Astrocyte (in vitro differentiated cells and primary cell): ENCODE data around the gene RRP36. TPM values are rescaled to one million over a fixed set of nuclear protein-coding genes. Genes with fewer than 3 reads are reported as not detected.
A peak's percentile ranks its signal among the peaks of the same experiment; 100 is the strongest.

Experiments used
- DNase-seq: peaks from one replicate; pipeline ENCODE4 v3.0.0-alpha.2; 2010; ENCODE audit warnings: low read depth
- FAIRE-seq: peaks from 2 replicates; lab custom pipeline; 2011; peaks lifted over from hg19 to GRCh38; lab: Jason Lieb, UNC
- H2AFZ ChIP-seq: 2 replicates; pipeline ENCODE4 v1.6.0; 2012; ENCODE audit warnings: low read depth, low read length, inconsistent platforms
- H3K27ac ChIP-seq: 2 replicates; pipeline ENCODE4 v1.5.1; 2011; ENCODE audit warnings: low read depth, low read length, inconsistent platforms
- H3K27me3 ChIP-seq: 2 replicates; pipeline ENCODE4 v1.6.0; 2011; ENCODE audit warnings: low read length, inconsistent platforms; ENCODE audit not compliant: insufficient read depth
- H3K36me3 ChIP-seq: 2 replicates; pipeline ENCODE4 v1.5.1; 2011; ENCODE audit warnings: low read length, inconsistent platforms; ENCODE audit not compliant: insufficient read depth
- H3K4me1 ChIP-seq: 2 replicates; pipeline ENCODE4 v1.5.1; 2011; ENCODE audit warnings: low read length, inconsistent platforms; ENCODE audit not compliant: insufficient read depth
- H3K4me2 ChIP-seq: 2 replicates; pipeline ENCODE4 v1.6.0; 2012; ENCODE audit warnings: low read length, inconsistent platforms
- H3K4me3 ChIP-seq: 2 replicates; pipeline ENCODE4 v1.5.1; 2011; ENCODE audit warnings: low read depth, mild to moderate bottlenecking, low read length, inconsistent platforms; ENCODE audit not compliant: insufficient read depth
- H3K79me2 ChIP-seq: 2 replicates; pipeline ENCODE4 v1.6.0; 2012; ENCODE audit warnings: mild to moderate bottlenecking, low read length, inconsistent platforms; ENCODE audit not compliant: insufficient read depth
- H3K9ac ChIP-seq: 2 replicates; pipeline ENCODE4 v1.6.0; 2012; ENCODE audit warnings: mild to moderate bottlenecking, low read length, inconsistent platforms
- H3K9me3 ChIP-seq: 2 replicates; pipeline ENCODE4 v1.5.1; 2012; ENCODE audit warnings: low read depth, mild to moderate bottlenecking, low read length, inconsistent platforms; ENCODE audit not compliant: insufficient read depth
- H4K20me1 ChIP-seq: 2 replicates; pipeline ENCODE4 v1.6.0; 2012; ENCODE audit warnings: low read length, inconsistent platforms; ENCODE audit not compliant: insufficient read depth
- H3K27ac Mint-ChIP-seq: one replicate; pipeline ENCODE4 v1.8.0; 2021; ENCODE audit warnings: mild to moderate bottlenecking, mixed read lengths; ENCODE audit not compliant: unreplicated experiment
- H3K27me3 Mint-ChIP-seq: one replicate; pipeline ENCODE4 v1.8.0; 2021; ENCODE audit warnings: low read depth, mixed read lengths; ENCODE audit not compliant: unreplicated experiment
- H3K36me3 Mint-ChIP-seq: one replicate; pipeline ENCODE4 v1.8.0; 2021; ENCODE audit warnings: low read depth, mixed read lengths; ENCODE audit not compliant: unreplicated experiment
- H3K4me1 Mint-ChIP-seq: one replicate; pipeline ENCODE4 v1.8.0; 2021; ENCODE audit warnings: low read depth, mixed read lengths; ENCODE audit not compliant: unreplicated experiment
- H3K4me3 Mint-ChIP-seq: one replicate; pipeline ENCODE4 v1.8.0; 2021; ENCODE audit warnings: mild to moderate bottlenecking, moderate library complexity, mixed read lengths; ENCODE audit not compliant: unreplicated experiment
- H3K9me3 Mint-ChIP-seq: one replicate; pipeline ENCODE4 v1.8.0; 2021; ENCODE audit warnings: mild to moderate bottlenecking, mixed read lengths; ENCODE audit not compliant: unreplicated experiment
- CTCF ChIP-seq: IDR thresholded peaks from 2 replicates; pipeline ENCODE4 v1.5.1; 2011; ENCODE audit warnings: low read depth, mild to moderate bottlenecking, inconsistent platforms, low read length, moderate library complexity; ENCODE audit not compliant: insufficient read depth
- EZH2 ChIP-seq: IDR thresholded peaks from 2 replicates; pipeline ENCODE4 v1.6.1; 2012; ENCODE audit warnings: mild to moderate bottlenecking, low read length, inconsistent platforms; ENCODE audit not compliant: insufficient read depth
- total RNA-seq: library from RNA; stranded (reverse); gene quantifications from 2 replicates; pipeline ENCODE4 v1.2.1, GENCODE V29; 2021

The RRP36 gene
- total RNA-seq, 1 donor from 2014 or later, result 77.9 TPM

- peak; percentile 12 for DNase-seq
- Histone ChIP-seq H3K27me3 (no peaks in the 10 kb centered on the region), H2AFZ (no peak overlapping the region), H3K4me2 (no peak overlapping the region), H3K9ac (no peak overlapping the region), H3K36me3 (peaks cover 10% of the 10 kb centered on the region), H3K4me1 (peaks cover 21% of the 10 kb centered on the region), H3K27ac (no peak overlapping the region), H3K9me3 (no peaks in the 10 kb centered on the region), H3K79me2 (peaks cover 53% of the 10 kb centered on the region), H4K20me1 (peaks cover 61% of the 10 kb centered on the region), H3K4me3 (no peak overlapping the region)
- Mint-ChIP-seq H3K27me3 (no peaks in the 10 kb centered on the region), H3K9me3 (no peaks in the 10 kb centered on the region), H3K36me3 (peaks cover 13% of the 10 kb centered on the region), H3K4me1 (peaks cover 27% of the 10 kb centered on the region), H3K4me3 (no peak overlapping the region), H3K27ac (no peak overlapping the region)
- TF ChIP-seq EZH2, result no peak
- TF ChIP-seq CTCF, result no peak
- FAIRE-seq, result no peak
Measured at GRCh38 chr6:42988486-42989020, 32.9 kb upstream of the RRP36 start.

GRCh38 chr6:42989923-42990322 is 31.5 kb upstream of the RRP36 start:
- TF ChIP-seq EZH2 (no peak), CTCF (no peak)
- no peak for FAIRE-seq

GRCh38 chr6:42993445-42993844 is 28.0 kb upstream of the RRP36 start:
- Histone ChIP-seq H4K20me1 (peaks cover 29% of the 10 kb centered on the region), H3K4me2 (no peak overlapping the region), H3K4me1 (no peaks in the 10 kb centered on the region), H3K9ac (no peak overlapping the region), H3K36me3 (peaks cover 12% of the 10 kb centered on the region), H3K27me3 (no peaks in the 10 kb centered on the region), H3K9me3 (no peaks in the 10 kb centered on the region), H3K4me3 (no peak overlapping the region), H3K27ac (no peak overlapping the region), H2AFZ (no peak overlapping the region), H3K79me2 (peaks cover 28% of the 10 kb centered on the region)
- DNase-seq (no peak), FAIRE-seq (peak; percentile 47)
- no peaks in the 10 kb centered on the region for H3K9me3 Mint-ChIP-seq
- H3K4me1 Mint-ChIP-seq, result peaks cover 4% of the 10 kb centered on the region
- TF ChIP-seq EZH2 (no peak), CTCF (no peak)
- no peaks in the 10 kb centered on the region for H3K27me3 Mint-ChIP-seq
- H3K36me3 Mint-ChIP-seq, result peaks cover 12% of the 10 kb centered on the region
- no peak overlapping the region for H3K4me3 Mint-ChIP-seq
- peak overlapping the region; percentile 13 for H3K27ac Mint-ChIP-seq

More at GRCh38 chr6:42989923-42990322, 31.5 kb upstream of the RRP36 start:
- Mint-ChIP-seq H3K4me3 (no peak overlapping the region), H3K27me3 (no peaks in the 10 kb centered on the region), H3K27ac (no peak overlapping the region), H3K36me3 (peaks cover 14% of the 10 kb centered on the region), H3K9me3 (no peaks in the 10 kb centered on the region), H3K4me1 (peaks cover 27% of the 10 kb centered on the region)
- H4K20me1 ChIP-seq, result peaks cover 63% of the 10 kb centered on the region
- peaks cover 52% of the 10 kb centered on the region for H3K79me2 ChIP-seq
- no peaks in the 10 kb centered on the region for H3K27me3 ChIP-seq
- H3K4me1 ChIP-seq, result peaks cover 17% of the 10 kb centered on the region
- H3K9me3 ChIP-seq, result no peaks in the 10 kb centered on the region
- H3K9ac ChIP-seq, result no peak overlapping the region
- H3K4me3 ChIP-seq, result no peak overlapping the region
- no peak for DNase-seq
- H2AFZ ChIP-seq, result no peak overlapping the region
- no peak overlapping the region for H3K4me2 ChIP-seq
- H3K27ac ChIP-seq, result no peak overlapping the region
- peaks cover 12% of the 10 kb centered on the region for H3K36me3 ChIP-seq
